ENCODE results near the gene CDK11B. TPM values are rescaled to one million over a fixed set of nuclear protein-coding genes. Genes with fewer than 3 reads are reported as not detected.
"Not testable (repeated sequence)": the region's sequence is repeated elsewhere in the genome, so short reads cannot be mapped to it uniquely, and the experiment has no call there.

Gene CDK11B
- total RNA-seq, 4 donors from 2014 or later: 12.6 to 31.8 (median 24.7) TPM

DNA sequence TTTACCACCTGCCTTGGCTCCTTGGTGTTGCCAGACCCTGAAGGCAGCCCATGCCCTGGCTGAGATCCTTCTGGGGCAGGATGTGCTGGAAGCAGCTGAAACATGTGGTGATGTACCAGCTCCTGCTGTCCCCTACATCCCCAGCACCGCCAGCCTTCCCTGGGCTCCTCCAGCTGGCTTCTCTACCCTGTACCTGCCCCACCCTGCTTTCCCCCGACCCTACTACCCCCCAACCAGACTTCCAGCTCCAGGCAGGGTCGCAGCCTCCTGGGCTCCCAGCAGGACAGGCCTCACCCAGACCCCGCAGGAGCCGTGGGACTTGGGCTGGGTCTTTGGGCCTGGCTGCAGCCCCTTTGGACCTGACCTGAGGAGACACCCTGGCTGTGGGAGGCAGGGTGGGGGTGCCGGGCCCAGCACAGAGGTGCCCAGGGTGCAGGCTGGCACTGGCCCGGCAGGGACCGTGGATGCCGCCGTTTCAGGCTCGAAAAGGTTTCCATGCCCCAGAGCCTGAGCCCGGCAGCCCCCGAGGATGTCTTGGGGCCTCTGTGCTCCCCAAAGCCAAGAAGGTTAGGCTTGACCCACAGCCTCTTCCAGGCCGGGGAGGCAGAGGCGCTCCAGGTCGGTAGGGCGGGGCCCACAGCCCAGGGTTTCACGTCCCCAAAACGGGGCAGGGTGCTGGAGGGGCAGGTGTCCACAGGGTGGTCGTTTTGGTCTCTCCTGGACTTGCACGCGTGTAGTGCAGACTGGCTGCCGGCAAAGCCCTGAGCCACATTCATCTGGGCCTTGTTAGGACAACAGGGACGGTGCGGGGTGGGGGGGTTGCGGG is 38.8 kb upstream of the CDK11B start:
- DNase-seq (ENCODE audit: low spot score in 2 of 2); H3K36me3 ChIP-seq; H3K27me3 ChIP-seq; H3K27ac ChIP-seq; H3K4me1 ChIP-seq; H3K9me3 ChIP-seq; H3K4me3 ChIP-seq: not testable (repeated sequence)
- 70 to 86% methylated on average over 4 to 11 of the region's 26 CpGs for WGBS, 2 donors

DNA sequence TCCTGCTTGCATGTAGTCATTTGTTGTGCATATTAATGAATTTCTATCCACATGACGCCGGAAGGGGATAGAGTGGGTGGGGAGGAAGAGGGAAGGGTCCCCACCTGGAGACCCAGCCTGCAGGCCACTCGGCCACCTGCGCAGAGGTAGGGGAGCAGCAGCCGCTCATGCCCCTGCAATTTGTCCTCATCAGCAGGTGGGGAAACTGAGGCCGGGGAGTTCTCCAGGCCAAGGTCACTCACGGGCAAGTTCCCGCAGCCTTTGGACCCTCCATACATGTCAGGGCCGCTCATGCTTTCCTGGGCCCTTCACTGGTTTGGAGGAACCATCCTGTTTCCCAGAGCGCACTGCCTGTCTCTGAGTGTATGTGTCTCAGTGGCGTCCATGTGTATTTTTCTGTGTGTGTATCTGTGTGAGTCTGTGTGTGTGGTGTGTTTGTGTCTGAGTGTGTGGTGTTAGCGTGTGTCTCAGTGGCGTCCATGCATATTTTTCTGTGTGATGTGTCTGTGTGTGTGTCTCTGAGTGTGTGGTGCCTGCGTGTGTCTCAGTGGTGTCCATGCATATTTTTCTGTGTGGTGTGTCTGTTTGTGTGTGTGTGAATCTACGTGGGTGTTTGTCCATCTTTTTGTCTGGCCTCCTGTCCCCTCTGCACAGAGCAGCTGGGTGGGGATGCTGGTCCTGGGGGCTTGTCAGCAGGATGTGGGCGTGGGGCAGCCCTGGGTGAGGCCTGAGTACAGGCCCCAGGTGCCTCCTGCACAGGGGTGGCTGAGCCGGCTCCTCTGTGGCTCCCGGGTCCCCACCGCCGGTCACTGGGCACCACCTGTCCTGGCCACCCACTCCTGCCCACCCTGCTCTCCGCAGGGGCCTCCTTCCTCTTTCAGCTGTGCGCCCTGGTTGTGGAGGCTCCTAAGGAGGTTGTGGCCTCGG is 37.9 kb upstream of the CDK11B start:
- H3K36me3 ChIP-seq; H3K4me1 ChIP-seq; H3K27me3 ChIP-seq; H3K27ac ChIP-seq; DNase-seq (ENCODE audit: low spot score in 2 of 2); H3K4me3 ChIP-seq; H3K9me3 ChIP-seq: not testable (repeated sequence)
- 89 to 91% methylated on average over 15 of the region's 23 CpGs for WGBS, 2 donors

DNA sequence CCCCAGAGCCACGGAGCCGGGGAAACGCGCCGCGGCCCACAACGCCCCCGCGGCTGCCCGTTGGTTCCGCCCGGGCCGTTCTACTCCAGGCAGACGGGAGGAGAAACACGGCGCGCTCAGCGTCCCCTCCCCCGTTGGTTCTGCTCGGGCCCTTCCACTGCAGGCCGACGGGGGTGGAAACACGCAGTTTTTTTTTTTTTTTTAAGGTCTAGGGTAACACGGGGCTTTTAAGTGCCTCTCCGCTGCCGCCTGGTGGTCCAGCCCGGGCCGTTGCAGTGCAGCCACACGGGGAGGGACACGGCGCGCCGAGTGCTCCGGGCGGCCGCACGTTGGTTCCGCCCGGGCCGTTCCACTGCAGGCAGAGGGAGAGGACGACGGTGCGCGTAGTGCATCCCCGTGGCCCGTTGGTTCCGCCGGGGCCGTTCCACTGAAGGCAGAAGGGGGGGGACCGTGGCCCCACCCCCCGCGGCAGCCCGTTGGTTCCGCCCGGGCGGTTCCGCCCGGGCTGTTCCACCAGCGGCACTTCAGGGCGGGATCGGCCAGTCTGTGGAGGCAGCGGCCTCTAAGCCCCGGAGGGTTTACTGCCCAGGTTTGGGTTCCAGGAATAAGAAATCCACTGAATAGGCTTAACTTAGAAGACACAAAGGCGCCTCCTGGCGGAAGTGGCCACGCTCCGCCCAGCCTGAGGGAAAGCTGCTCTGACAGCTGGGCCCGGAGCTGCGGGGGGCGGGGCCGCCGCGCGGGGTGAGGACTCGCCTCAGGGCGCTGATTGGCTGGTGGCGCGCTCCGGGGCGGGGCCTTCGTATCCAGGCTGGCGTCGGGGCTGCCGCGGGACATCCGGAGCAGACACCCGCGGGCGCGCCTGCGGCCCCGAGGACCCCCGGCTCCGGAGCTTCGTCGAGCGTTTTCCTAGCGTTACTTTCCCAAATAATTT is 34.2 kb upstream of the CDK11B start, which contains the start of gene SLC35E2B:
Gene SLC35E2B (minus strand): TSS at position 82 of the 934 bp plus-strand sequence. CDS start 16,096 bp downstream, outside the sequence.
- Histone ChIP-seq H3K4me1 (peaks cover 0 to 13% (median 0%) of the 10 kb centered on the region in 4 donors), H3K4me3 (peak within 1 kb of the TSS; percentile 52 to 67 (median 66)), H3K27ac (peak within 1 kb of the TSS; percentile 68 to 95 (median 87))
- H3K36me3 ChIP-seq, H3K9me3 ChIP-seq, H3K27me3 ChIP-seq: not testable (repeated sequence)
- TF ChIP-seq, protein P1, sequence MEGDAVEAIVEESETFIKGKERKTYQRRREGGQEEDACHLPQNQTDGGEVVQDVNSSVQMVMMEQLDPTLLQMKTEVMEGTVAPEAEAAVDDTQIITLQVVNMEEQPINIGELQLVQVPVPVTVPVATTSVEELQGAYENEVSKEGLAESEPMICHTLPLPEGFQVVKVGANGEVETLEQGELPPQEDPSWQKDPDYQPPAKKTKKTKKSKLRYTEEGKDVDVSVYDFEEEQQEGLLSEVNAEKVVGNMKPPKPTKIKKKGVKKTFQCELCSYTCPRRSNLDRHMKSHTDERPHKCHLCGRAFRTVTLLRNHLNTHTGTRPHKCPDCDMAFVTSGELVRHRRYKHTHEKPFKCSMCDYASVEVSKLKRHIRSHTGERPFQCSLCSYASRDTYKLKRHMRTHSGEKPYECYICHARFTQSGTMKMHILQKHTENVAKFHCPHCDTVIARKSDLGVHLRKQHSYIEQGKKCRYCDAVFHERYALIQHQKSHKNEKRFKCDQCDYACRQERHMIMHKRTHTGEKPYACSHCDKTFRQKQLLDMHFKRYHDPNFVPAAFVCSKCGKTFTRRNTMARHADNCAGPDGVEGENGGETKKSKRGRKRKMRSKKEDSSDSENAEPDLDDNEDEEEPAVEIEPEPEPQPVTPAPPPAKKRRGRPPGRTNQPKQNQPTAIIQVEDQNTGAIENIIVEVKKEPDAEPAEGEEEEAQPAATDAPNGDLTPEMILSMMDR (IDR thresholded peaks at IDR 0.05): peak in 2 of 5 experiments; percentile 11 to 46
- peak in 1 of 2 donors; percentile 83 for TF ChIP-seq EP300 (IDR thresholded peaks at IDR 0.05)
- 0% methylated on average over 5 of the region's 98 CpGs; no CpG with 5 or more reads in 1 of the 2 donors for WGBS, 2 donors
- peak; percentile 91 to 94 for DNase-seq (ENCODE audit: low spot score in 2 of 2)

DNA sequence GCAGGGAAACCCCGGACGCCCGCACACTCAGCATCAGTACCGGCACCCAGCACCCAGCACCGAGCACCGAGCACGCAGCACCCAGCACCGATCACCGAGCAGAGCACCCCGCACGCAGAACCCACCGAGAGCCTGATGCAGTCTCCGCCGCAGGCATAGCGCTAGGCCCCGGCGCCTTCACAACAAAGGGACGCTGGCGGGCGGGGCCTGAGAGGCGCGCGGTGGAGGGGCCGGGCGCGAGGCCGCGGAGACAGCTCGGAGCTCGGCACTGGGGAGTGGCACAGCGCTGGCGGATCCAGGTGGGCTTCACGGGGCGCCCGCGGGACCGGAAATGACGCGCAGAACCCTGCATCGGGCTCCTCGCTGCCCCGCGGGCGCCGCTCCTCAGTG is 33.5 kb upstream of the CDK11B start:
- H3K9me3 ChIP-seq, H3K36me3 ChIP-seq, H3K27me3 ChIP-seq: not testable (repeated sequence)
- 1% methylated on average over 26 of the region's 45 CpGs; no CpG with 5 or more reads in 1 of the 2 donors for WGBS, 2 donors
- H3K4me1 ChIP-seq: peaks cover 0 to 15% (median 0%) of the 10 kb centered on the region in 4 donors
- DNase-seq (ENCODE audit: low spot score in 2 of 2): peak; percentile 52 to 69
- H3K4me3 ChIP-seq: peak overlapping the region; percentile 52 to 67 (median 66)
- H3K27ac ChIP-seq: peak overlapping the region; percentile 68 to 95 (median 87)

DNA sequence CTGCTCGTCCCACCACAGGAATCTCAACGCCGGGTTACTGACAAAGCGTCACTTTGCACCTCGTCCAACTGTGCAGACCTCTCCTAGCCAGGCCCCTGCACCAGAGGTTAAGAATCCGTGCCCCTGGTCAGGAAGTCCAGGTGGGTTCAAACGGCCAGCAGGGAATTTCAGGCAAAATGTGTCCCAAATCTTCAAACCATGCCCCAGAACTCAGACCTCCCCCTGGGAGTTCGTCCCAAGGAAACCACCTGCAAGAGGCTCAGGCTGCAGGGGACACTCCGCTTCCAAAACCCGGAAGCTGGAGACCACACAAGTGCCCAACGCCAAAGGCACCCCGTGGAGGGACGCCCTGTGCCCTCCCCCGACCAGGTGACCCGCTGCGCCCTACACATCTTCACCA is 32.6 kb upstream of the CDK11B start:
- not testable (repeated sequence) for H3K9me3 ChIP-seq; H3K27ac ChIP-seq; H3K27me3 ChIP-seq; H3K36me3 ChIP-seq; DNase-seq (ENCODE audit: low spot score in 2 of 2)
- H3K4me1 ChIP-seq: peaks cover 0 to 22% (median 0%) of the 10 kb centered on the region in 4 donors
- H3K4me3 ChIP-seq: peak overlapping the region in 1 of 4 donors; percentile 26
- WGBS, 2 donors: no CpG with 5 or more reads among the region's 16 CpGs

DNA sequence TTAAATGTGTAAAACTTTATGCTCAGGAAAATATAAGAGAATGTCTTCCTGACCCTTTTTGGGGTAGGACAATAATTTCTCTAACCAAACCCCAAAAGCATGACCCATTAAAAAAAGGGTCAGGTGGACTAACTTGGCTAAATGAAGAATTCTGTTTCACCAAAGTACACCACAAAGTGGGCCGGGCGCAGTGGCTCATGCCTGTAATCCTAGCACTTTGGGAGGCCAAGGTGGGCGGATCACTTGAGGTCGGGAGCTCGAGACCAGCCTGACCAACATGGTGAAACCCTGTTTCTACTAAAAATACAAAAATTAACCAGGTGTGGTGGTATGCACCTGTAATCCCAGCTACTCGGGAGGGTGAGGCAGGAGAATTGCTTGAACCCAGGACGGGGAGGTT is 30.7 kb upstream of the CDK11B start:
- not testable (repeated sequence) for DNase-seq (ENCODE audit: low spot score in 2 of 2); H3K36me3 ChIP-seq; H3K4me3 ChIP-seq; H3K27me3 ChIP-seq; H3K27ac ChIP-seq; H3K9me3 ChIP-seq
- H3K4me1 ChIP-seq: peaks cover 0 to 34% (median 0%) of the 10 kb centered on the region in 4 donors
- 82 to 90% methylated on average over 7 of the region's 7 CpGs for WGBS, 2 donors

DNA sequence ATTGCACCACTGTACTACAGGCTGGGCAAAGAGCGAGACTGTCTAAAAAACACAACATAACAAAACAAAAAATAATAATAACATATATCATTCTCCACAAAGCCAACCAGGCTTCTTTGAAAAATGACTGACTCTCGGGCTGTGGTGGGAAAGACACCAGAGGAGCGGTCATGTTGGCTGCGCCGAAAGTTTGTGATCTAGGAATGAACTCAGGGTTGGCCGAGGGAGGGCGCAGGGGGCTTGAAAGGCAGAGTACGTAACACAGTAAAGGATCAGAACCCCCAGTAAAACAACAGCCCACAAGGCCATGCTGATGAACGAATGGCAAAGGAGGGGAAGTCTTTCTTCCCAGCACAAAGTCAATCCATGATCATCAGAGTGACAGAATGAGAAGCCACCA is 29.0 kb upstream of the CDK11B start:
- 88 to 94% methylated on average over 9 of the region's 9 CpGs for WGBS, 2 donors
- Histone ChIP-seq H3K4me3 (no peak overlapping the region), H3K4me1 (peaks cover 0 to 42% (median 0%) of the 10 kb centered on the region in 4 donors), H3K27ac (no peak overlapping the region), H3K36me3 (peaks cover 0 to 5% (median 0%) of the 10 kb centered on the region in 3 donors), H3K27me3 (peaks cover 0 to 3% of the 10 kb centered on the region in 2 donors), H3K9me3 (no peaks in the 10 kb centered on the region)
- no peak for DNase-seq (ENCODE audit: low spot score in 2 of 2)
- no peak for TF ChIP-seq EP300 (IDR thresholded peaks at IDR 0.05)
- TF ChIP-seq POLR2A (IDR thresholded peaks at IDR 0.05): no peak
- TF ChIP-seq, protein P1 (IDR thresholded peaks at IDR 0.05): no peak

Measured in tibial nerve (tissue), 4 donors.